HG03095 (cell line): ENCODE results near the gene RHOD.

Experiments
- ATAC-seq: cut with Tn5 transposase; IDR thresholded peaks from one replicate; pipeline ENCODE4 v1.9.1; 2021; ENCODE audit warnings: moderate library complexity; ENCODE audit not compliant: unreplicated experiment

The RHOD gene

DNA sequence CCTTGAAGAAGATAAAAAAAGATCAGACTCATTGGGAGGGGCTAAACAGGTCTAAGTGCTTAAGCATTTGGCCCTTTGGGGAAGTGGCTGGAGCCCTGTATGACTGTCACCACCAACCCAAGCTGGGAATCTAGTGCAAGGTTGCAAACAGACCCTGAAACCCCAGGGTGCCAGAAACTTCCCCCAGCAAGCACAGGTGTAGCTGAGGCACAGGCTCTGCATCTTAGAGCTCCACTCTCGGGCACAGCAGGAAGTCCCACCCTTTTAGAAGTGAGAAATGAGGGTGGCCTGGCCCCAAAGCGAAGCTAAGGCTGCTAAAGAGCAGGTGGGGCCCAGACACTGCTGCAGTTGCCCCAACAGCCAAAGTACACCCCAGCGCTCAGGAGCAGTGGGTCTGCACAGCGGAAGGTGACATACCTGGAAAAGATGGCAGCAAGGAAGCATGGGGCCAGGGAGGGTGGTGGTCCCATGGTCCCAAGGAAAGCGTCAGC, 56.6 kb downstream of the RHOD start:
- peak; percentile 68 for ATAC-seq

DNA sequence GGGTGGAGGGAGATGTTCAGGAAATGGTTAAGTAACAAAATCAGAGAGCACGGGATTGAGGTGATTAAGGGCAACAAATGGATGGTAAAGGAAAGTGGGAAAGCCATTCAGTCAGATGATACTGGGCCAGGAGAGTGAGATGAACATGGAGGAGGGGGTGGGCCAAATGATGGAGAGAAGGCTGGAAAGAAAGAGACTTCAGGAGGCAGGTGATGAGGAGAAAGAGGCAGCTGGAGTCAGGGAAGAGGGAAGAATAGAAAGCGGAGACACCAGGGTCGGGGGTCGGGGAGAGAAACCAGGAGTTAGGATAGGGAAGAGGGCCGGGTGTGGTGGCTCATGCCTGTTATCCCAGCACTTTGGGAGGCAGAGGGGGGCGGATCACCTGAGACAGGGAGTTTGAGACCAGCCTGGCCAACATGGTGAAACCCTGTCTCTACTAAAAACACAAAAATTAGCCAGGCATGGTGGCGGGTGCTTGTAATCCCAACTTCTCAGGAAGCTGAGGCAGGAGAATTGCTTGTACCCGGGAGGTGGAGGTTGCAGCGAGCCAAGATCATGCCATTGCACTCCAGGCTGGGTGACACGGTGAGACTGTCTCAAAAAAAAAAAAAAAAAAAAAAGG, 57.7 kb downstream of the RHOD start:
- no peak for ATAC-seq

DNA sequence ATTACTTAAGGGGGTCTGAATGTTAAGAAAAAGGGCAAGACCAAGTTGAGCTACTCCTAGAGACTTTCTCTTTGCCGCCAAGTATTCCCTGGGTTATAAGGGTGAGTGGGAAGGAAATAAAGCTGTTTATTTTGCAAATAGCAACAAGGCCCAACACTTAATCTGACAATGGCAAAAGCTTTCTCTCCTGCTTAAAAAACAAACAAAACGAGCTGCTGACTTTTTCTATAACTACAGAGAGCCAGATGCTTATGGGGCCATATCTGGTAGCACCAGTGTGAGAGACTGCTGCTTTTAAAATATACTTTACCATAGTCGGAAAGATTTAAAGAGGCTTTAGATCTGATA, 60.1 kb downstream of the RHOD start:
- no peak for ATAC-seq

DNA sequence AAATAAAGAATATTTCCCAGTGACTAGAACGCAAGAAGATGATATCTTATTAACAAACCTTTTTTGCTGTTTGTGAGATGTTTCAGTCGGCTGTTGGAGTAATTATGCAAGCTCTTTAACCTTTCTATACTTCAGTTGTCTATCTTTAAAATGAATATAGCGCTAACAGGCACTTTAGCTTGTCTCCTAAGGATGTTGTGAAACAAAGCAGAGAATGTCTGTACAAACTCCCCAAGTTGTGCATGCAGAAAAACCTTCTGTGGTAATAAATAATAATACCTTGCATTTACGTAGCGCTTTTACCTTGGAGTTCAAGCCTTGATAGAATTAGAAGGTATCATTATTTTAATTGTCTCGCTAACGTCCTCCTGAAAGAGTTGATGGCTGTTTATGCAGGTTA, 60.5 kb downstream of the RHOD start:
- ATAC-seq = no peak

DNA sequence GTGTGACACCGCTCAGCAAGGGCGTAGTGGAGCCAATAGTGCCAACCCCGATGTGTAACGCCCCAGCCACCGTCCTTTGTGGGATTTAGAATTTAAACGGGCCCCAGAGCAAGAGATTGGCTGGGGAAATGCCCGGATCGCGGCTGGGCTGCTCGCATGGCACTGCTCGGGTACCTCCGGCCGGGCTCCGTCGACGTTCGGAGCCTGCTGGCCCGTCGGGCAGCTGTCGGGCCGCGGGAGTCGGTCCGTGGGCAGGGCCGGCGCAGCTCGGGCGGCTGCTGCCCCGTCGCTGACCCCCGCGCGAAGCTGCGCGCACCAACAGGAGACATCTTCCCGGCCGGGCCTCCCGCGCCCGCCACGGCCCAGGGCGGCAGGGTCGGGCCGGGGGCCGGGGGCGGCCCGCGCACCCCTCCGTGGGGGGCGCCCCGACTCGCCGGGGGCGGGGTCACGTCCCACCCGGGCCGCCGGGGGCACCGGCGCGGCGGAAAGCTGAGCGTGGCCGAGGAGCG, 61.1 kb downstream of the RHOD start:
- no peak for ATAC-seq

DNA sequence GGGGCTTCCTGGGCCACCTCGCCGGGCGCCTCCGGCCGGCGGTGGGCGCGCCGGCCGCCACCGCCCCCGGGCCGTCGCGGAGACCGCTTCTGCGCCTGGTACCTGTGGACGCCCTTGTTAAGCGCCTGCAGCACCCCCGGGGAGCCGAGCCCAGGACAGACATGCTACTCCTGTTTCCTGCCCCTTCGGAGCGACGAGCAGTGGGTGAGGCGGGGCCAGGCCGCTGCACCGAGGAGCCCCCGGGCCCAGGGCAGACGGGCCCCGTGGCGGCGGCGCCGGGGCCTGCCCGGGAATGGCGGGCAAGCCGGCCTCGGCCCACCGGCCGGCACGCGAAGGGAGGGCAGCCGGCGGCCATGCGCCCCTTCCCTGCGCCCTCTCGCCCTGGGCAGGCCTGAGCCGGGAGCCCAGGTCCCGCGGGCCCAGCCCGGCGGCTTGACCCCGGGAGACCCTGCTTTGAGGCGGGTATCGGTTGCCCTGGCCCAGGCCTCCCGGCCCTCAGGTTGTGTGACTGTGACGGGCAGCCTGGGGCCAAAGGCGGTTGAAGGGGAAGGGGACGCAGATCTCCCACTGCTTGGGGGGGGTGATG, 61.6 kb downstream of the RHOD start:
- ATAC-seq = no peak

DNA sequence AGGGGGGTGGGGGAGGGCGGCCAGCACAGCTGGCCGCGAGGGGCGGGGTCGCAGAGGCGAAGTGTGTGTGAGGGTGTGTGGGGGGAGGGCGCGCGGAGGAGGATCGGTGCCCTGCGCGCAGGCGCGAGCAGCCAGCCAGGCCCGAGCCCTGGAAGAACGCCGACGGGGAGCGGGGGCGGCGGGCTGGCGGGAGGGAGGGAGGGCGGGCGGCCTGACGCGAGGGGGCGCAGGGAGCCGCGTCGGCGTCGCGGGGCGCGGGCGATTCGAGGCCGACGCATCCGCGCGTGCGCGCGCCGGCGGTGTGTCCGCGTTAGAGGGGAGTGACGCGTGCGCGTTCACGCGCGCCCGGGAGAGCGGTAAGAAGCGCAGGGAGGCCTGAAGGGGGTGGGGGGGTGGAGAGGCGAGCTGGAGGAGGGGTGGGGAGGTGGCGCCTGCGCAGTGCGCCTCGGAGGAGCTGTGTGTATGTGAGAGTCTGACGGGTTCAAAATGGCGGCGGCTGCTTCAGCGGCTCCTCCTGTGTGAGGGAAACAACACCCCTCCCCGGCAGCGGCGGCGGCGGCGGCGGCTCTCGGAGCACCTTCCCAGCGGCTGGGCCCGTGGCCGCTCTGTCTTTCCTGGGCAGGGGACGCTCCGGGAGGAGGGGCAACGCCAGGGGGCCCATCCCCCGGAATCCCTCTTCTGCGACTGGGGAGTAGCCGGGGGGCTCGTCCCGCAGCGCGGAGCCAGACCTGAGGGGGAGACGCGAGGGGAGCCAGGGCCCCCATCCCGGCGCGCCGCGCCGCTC, 62.3 kb downstream of the RHOD start, which contains the start of gene KDM2A:
Gene KDM2A, plus strand, starts transcription at position 463 of the 784 bp plus-strand sequence. CDS start 2,054 bp downstream, outside the sequence.
- ATAC-seq = peak; percentile 47

DNA sequence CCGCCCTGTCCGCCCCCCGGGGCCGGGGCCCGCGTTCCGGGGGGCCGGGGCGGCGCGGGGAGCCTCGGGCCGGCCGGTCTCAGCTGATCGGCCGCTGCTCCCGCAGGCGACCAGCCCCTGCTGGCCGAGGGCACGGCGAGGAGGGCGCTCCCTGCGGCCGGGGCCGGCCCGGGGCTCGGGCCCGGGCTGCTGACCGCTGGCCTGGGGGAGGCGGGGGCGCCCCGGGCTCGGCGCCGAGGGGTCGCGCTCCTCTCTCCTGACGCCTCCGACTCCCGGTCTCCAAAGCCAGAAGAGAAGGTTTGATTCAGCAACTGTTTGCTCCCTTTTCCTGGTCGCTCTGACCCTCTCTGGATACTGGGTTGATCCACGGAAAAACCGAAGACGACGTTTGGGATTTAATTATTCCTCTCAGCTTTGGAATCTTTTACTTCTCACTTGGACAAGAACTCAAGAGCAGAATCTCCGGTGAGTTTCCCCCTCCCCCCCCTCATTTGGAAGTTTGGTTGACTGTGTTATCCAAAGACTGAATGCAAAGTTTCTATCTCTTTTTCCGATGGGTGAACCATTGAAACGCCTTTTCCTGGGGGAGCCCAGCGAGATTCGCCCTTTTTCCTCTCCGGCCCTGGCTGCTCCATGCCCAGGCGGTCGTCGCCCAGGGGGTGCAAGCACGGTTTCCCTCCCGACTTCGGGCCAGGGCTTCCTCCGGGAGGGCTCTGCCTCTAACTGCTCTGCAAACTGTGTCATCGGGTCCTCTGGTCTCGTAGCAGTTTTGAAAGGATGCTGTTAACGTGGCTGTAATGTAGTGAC, 63.1 kb downstream of the RHOD start:
- ATAC-seq = peak; percentile 12

DNA sequence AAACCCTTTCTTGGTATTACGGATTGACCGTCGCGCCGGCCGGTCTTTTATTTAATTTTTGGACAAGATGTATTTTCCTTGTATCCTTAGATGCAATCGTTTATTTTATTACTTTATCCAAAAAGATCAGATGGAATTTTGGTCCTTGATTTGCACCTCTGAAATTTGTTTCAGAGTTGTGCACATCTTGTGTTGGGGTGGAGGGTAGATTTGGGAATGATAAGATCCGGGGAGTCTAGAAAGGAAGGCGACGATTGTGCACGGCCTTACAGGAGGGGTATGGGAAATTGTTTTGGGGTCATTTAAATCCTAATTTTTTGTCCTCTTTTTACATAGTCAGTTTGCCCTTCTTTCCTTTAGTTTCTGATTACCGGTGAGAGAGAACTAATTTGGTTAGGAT, 63.8 kb downstream of the RHOD start:
- ATAC-seq = no peak

DNA sequence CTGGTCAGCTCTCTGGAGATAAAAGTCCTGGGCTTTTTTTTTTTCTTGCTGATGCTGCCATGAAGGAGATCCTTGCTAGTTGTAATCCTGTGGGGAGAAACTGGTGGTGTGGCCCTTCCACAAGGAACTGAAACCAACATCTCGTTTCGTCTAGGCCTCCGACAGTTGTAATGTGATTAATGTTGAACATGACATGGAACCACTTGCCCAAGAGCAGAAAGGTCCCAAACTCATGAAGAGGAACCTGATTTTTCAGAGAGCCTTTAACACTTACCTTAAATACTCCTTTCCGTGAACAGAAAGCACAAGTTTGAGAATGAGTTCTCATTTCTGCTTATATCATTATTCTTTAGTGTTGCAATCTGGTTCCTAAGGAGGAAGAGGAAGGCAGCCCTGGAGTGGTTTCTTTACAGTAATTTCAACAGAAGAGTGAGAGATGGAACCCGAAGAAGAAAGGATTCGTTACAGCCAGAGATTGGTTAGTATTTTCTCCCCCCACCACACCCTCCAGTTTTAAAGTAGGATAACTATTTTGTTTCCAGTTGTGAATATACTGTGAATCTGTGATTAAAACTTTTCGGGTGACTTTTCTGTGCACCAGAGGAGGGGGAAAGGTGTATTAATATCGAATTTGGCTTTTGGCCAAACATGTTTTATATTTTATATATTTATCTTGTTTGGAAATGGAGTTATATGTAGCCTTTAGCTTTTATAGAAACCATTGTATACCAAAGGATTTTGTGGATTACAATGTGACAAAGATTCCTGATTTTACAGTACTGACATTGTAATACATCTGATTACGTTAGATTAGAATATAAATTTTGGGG, 64.4 kb downstream of the RHOD start:
- no peak for ATAC-seq
